Measurements from ENCODE around the gene CERS6.

CERS6 gene

GRCh38 chr2:168722592-168722991, 266.5 kb downstream of the CERS6 start:
- DNase-seq (ENCODE audit: extremely low read depth in 1 of 2, low read depth in 1 of 2): no peak

GRCh38 chr2:168723275-168723899, 267.3 kb downstream of the CERS6 start:
- DNase-seq (ENCODE audit: extremely low read depth in 1 of 2, low read depth in 1 of 2): no peak

GRCh38 chr2:168726375-168726774, 270.3 kb downstream of the CERS6 start:
- no peak for DNase-seq (ENCODE audit: extremely low read depth in 1 of 2, low read depth in 1 of 2)

- DNase-seq (ENCODE audit: extremely low read depth in 1 of 2, low read depth in 1 of 2): no peak
Measured at GRCh38 chr2:168727904-168728470, 271.9 kb downstream of the CERS6 start.

- no peak for DNase-seq (ENCODE audit: extremely low read depth in 1 of 2, low read depth in 1 of 2)
Measured at GRCh38 chr2:168729455-168729854, 273.4 kb downstream of the CERS6 start.

GRCh38 chr2:168730344-168730743, 274.3 kb downstream of the CERS6 start:
- no peak for DNase-seq (ENCODE audit: extremely low read depth in 1 of 2, low read depth in 1 of 2)

GRCh38 chr2:168731002-168731401, 274.9 kb downstream of the CERS6 start:
- no peak for DNase-seq (ENCODE audit: extremely low read depth in 1 of 2, low read depth in 1 of 2)

- no peak for DNase-seq (ENCODE audit: extremely low read depth in 1 of 2, low read depth in 1 of 2)
Measured at GRCh38 chr2:168731616-168732015, 275.5 kb downstream of the CERS6 start.

GRCh38 chr2:168732100-168732499, 276.0 kb downstream of the CERS6 start:
- DNase-seq (ENCODE audit: extremely low read depth in 1 of 2, low read depth in 1 of 2): no peak

GRCh38 chr2:168732506-168732905, 276.4 kb downstream of the CERS6 start:
- no peak for DNase-seq (ENCODE audit: extremely low read depth in 1 of 2, low read depth in 1 of 2)

- no peak for DNase-seq (ENCODE audit: extremely low read depth in 1 of 2, low read depth in 1 of 2)
Measured at GRCh38 chr2:168734199-168734760, 278.2 kb downstream of the CERS6 start.

- no peak for DNase-seq (ENCODE audit: extremely low read depth in 1 of 2, low read depth in 1 of 2)
Measured at GRCh38 chr2:168736649-168737445, 280.8 kb downstream of the CERS6 start.

GRCh38 chr2:168738062-168738461, 282.0 kb downstream of the CERS6 start:
- DNase-seq (ENCODE audit: extremely low read depth in 1 of 2, low read depth in 1 of 2): no peak

- DNase-seq (ENCODE audit: extremely low read depth in 1 of 2, low read depth in 1 of 2): no peak
Measured at GRCh38 chr2:168740360-168740759, 284.3 kb downstream of the CERS6 start.

GRCh38 chr2:168740788-168741187, 284.7 kb downstream of the CERS6 start:
- DNase-seq (ENCODE audit: extremely low read depth in 1 of 2, low read depth in 1 of 2): no peak

- no peak for DNase-seq (ENCODE audit: extremely low read depth in 1 of 2, low read depth in 1 of 2)
Measured at GRCh38 chr2:168742258-168742932, 286.3 kb downstream of the CERS6 start.

- no peak for DNase-seq (ENCODE audit: extremely low read depth in 1 of 2, low read depth in 1 of 2)
Measured at GRCh38 chr2:168744844-168745243, 288.8 kb downstream of the CERS6 start.

GRCh38 chr2:168748461-168748860, 292.4 kb downstream of the CERS6 start:
- no peak for DNase-seq (ENCODE audit: extremely low read depth in 1 of 2, low read depth in 1 of 2)

- no peak for DNase-seq (ENCODE audit: extremely low read depth in 1 of 2, low read depth in 1 of 2)
Measured at GRCh38 chr2:168749297-168749696, 293.2 kb downstream of the CERS6 start.

GRCh38 chr2:168751104-168751740, 295.1 kb downstream of the CERS6 start:
- no peak for DNase-seq (ENCODE audit: extremely low read depth in 1 of 2, low read depth in 1 of 2)

GRCh38 chr2:168752361-168752760, 296.3 kb downstream of the CERS6 start:
- no peak for DNase-seq (ENCODE audit: extremely low read depth in 1 of 2, low read depth in 1 of 2)
